Glomerular visceral epithelial cell (primary cell): Measurements from ENCODE around the gene RXRB.
"Not testable (repeated sequence)": the region's sequence is repeated elsewhere in the genome, so short reads cannot be mapped to it uniquely, and the experiment has no call there.

Source experiments
- DNase-seq: peaks from one replicate; pipeline ENCODE4 v3.0.0-alpha.2; 2016; ENCODE audit errors: extremely low spot score

The RXRB gene

DNA sequence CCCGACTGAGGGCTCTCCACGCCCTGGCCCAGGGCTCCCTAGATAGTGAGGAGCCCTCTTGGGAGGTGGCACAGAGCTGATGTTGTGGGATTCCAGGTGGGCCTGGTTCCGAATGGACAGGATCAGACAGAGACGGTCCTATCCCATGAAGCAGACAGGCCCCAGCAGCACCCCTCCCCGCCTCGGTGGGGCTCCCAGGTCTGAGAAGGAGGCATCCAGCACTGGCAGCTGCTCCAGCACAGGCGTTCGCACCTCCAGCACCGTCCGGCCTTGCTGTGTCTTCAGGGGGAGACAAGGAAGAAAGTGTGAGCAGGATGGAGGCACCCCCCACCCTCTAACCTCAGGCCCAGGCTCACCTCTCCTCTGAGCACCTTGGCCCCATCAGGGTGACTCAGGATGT, 36.9 kb downstream of the RXRB start:
- no peak for DNase-seq

DNA sequence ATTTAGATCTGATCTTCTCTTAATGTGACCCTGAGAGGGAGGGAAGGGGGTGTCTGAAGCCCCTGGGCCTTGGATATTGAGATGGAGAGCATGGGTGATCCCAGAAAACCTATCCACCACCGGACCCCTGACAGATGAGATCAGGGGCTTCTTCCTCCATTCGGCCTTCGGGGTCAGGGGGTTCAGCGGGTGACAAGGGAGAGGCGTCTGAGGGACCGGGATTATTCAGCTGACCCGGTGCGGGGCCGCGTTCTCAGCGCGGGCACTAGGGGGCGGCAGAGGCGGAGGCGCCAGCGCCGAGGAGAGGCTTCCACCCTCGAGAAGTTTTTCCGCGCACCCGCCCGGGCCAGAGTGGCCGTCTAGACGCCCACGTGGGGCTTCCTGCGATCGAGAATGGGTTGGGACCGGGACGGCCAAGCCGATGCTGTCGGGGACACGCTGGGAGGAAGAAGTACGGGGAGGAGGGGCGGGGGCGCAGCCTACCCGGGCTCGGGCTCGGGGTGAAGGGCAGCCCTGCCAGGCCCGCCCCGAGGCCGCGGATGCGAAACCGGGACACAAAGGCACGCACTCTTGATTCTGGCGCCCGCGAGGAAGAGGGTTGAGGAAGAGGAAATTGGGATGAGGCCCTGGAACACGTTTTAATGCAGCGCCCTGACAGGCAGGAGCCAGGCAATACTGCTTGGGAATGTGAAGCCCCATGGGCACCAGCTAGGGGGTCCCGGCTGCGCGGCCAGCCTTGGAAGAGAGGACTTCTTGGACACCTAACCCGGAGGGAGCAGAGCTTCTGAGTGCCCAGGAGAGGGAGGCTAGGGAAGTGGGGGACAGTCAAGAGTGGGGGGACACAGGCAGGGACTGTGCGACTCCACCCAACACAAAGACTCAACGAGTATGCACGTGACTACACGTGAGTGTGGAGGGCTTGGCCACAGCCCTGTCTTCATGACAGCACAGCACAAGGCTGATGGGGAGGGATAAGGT, 38.8 kb downstream of the RXRB start:
- DNase-seq = peak; percentile 71

DNA sequence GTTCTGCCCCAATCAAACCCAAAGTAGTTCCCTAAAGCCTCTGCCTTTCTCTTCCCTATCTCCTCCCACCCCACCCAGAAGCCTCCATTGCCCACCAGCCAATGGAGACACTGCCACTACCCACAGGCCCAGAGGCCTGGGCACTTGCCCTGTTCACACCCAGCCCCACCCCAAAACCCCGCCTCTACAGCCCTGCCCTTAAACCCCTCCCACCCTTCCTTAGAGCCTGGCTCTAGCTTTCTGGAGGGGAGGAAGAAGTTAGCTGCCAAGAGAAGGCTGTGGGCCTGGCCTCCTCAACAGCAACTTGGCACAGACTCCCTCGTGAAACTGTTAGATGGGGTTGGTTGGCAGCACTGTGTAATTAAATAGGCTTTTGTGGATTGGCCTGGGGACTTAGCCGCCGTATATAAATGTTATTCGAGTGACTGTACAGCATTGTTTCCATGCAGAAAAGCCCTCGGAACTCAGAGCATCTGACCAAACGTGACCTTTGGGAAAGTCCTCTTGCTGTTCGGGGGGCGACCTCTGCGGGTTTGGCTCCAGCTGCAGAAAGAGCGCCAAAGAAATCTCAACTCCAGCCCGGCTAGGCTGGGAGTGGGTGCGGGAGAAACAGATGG, 39.6 kb downstream of the RXRB start:
- peak; percentile 72 for DNase-seq

DNA sequence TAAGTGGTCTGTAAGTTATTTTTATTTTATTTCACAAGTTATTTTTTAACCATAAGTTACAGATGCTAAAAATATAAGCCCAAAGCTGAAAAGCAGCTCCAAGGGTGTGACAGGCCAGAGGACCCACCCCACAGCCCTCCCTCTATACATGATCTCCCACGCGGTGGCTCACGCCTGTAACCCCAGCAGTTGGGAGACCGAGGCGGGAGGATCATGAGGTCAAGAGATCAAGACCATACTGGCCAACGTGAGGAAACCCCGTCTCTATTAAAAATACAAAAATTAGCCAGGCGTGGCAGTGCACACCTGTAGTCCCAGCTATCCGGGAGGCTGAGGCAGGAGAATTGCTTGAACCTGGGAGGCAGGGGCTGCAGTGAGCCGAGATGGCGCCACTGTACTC, 40.4 kb downstream of the RXRB start:
- DNase-seq = no peak

DNA sequence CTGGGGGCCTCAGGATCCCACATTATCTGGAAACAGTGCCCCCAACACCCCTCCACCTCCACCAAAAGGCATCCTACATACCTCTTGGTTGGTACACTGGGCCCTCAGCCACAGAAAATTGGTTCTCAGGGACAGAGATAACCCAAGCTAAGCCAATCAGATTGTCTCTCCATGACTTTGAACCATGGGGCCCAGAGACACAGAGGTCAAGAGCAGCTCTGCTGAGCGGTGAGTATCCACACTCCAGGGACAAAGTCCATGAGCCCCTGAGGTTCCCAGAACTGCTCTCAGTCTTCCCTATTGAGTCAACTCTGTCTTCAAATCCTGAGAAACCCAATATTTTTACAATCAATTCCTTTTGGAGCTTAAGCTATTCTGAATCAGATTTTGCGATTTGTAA, 43.5 kb downstream of the RXRB start:
- DNase-seq = no peak

DNA sequence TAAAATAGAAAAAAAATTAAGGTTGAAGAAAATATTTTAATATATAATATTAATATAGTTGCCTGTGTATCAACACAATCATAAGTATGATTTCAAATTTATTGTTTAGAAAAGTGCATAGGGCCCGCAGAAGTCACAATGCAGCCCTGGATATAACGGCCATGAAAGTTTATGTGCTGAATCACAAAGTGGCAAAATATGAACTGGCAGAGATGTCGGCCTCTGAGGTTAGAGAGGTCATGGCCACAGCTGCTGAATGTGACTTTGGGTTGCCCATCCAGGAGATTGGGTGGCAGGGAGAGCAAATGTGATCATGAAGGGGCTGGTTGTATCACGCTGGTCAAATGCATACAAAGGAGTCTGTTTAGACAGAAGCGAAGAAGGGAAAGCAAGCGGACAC, 43.9 kb downstream of the RXRB start:
- DNase-seq = no peak

DNA sequence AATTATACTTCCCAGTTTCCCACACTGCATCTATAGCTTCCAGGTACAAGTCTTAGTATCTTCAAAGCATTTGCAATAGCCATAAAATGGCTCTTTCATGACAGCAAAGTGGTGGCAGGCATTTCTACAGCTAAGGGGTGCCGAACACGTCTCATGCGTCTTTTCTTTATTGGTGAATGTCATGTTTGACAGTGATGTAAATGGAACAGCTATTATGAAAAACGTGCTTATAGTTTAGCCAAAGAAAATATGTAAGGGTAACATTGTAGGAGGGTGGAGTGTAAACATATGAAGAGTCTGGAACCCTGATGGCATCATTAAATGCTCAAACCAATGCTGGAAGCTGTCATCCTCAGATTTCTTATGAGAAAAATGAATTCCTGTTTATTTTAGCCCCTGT, 46.1 kb downstream of the RXRB start:
- DNase-seq = no peak

DNA sequence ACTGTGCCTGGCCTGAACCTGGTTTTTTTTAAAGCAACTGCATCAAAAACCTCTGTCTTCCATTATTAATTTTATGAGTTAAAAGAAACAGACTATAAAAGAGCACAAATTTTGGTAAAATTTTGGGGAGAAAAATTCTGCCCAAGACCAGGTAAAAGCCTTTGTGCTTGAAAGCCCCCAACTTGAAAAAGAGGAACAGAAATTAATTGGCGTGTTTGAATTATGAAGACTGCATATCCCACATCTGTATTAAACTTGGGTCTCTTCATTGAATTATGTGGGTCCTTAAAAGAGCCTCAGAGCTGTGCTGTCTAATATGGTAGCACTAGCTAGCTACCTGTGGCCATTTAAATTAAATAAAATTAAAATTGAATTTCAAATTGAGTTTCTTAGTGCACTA, 49.4 kb downstream of the RXRB start:
- DNase-seq = no peak

DNA sequence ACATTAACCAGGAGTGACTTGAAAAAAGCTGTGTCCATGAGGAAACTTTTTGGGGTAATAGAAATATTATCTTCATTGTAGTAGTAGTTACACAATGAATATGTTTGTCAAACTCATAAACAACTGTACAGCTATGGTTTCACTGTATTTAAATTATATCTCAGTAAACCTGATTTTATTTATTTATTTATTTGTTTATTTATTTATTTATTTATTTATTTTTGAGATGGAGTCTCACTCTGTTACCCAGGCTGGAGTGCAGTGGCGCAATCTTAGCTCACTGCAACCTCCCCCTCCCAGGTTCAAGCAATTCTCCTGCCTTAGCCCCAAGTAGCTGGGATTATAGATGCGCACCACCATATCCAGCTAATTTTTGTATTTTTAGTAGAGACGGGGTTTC, 49.9 kb downstream of the RXRB start:
- DNase-seq = not testable (repeated sequence)

DNA sequence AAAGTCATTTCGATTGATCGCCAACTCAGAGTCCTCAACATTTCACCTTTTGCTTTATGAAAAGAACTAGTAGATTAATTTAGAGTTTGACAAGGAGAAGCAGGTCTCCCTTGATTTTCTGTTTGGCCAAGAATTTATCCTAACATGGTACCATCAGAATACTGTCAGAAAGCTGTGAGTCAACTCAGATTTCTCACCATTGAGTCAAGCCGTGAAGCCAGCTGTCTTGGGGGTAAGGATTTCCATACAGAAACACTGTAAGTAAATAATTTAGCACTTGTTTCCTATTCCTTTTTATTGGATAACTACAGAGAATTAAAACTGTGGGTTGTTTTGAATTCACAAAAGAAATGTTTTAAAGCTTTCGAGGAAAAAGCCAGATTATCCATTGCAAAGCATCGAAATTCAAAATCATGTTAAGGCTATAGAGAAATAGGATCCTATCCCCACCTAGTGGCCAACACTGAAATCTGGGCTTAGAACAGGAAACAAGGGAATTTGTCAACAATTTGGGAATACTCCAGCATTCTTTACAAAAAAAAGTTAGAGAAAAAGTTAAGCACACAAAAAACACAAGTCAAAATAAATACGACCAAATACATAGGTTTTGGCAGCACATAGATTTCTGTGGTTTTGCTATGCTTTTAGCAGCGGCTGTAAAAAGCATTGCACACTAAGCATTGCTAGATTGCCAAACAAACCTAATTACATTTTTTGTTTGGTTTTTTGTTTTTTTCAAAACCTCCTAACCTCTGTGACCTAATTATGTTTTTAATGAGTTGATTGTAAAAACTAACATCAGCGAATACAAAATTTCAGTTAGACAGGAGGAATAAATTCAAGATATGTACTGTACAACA, 52.4 kb downstream of the RXRB start:
- peak; percentile 41 for DNase-seq

DNA sequence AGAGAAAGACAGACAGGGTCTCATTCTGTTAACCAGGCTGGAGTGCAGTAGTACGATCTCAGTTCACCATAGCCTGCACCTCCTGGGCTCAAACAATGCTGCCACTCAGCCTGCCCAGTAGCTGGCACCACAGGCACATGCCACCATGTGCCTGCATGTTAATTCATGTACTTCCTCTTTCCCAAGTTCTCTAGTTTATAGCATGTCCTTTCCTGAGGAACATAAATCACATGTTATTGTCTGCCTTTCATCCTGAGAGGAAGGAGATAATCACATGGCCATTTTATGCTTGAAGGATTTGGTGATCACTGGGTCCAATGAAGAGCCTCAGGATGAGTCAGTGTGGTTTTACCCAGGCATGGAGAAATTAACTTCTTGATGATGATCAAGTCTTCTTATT, 56.1 kb downstream of the RXRB start:
- DNase-seq = peak; percentile 60
